Testis (tissue), 3 donors: ENCODE data around the gene CLOCK. TPM values are rescaled to one million over a fixed set of nuclear protein-coding genes. Genes with fewer than 3 reads are reported as not detected.

Source experiments
- DNase-seq: peaks from one replicate; pipeline ENCODE4 v3.0.0-alpha.2; 2019
- H3K27ac ChIP-seq, 2 donors: fragments of 200-600 bp; sonication (generic); one replicate each; pipeline ENCODE4 v1.5.1; 2019
- H3K27me3 ChIP-seq: fragments of 200-600 bp; sonication (generic); one replicate; pipeline ENCODE4 v1.5.1; 2019
- H3K36me3 ChIP-seq: fragments of 200-600 bp; sonication (generic); one replicate; pipeline ENCODE4 v1.5.1; 2017; ENCODE audit warnings: low read depth; ENCODE audit errors: missing control alignments
- H3K4me1 ChIP-seq: fragments of 200-600 bp; sonication (generic); one replicate; pipeline ENCODE4 v1.5.1; 2019
- H3K4me3 ChIP-seq, 2 donors: fragments of 200-600 bp; sonication (generic); one replicate each; pipeline ENCODE4 v1.5.1; 2017 to 2019
- H3K9me3 ChIP-seq: fragments of 200-600 bp; sonication (generic); one replicate; pipeline ENCODE4 v1.5.1; 2017
- POLR2A ChIP-seq: fragments of 450-650 bp; IDR thresholded peaks from one replicate; pipeline ENCODE4 v1.6.1; 2017; ENCODE audit warnings: antibody characterized with exemption, mild to moderate bottlenecking, moderate library complexity
- WGBS, 2 donors: methylation state at CpG; one replicate each; pipeline ENCODE4 v1.1.5; 2018; 5-methylcytosine and 5-hydroxymethylcytosine counted together
- intact Hi-C: fragments of 100-400 bp; cut with DNase I; formaldehyde crosslinking; loops from one replicate; pipeline ENCODE4 v1.15.1; 2023; ENCODE audit warnings: low total_unique reads
- polyA plus RNA-seq: library from polyadenylated mRNA; stranded (reverse); fragments of 350-450 nt; fragmentation: Illumina TruSeq; extraction: RNeasy Lipid Tissue Mini Kit (QIAGEN cat#74804); gene quantifications from one replicate; pipeline ENCODE4 v1.2.3, GENCODE V29; 2014; ENCODE audit warnings: low read depth, low replicate concordance; ENCODE audit not compliant: insufficient read depth
- total RNA-seq, 2 donors: library from RNA; depleted of rRNA; stranded (reverse); fragments of >200 nt; gene quantifications; one replicate each; pipeline ENCODE4 v1.2.3, GENCODE V29; 2016
- TF ChIP-seq, protein P1 (sequence below), 3 experiments: fragments of 450-650 bp in 2 of 3; fragments of 200-600 bp in 1 of 3; sonication (generic) in 1 of 3; IDR thresholded peaks; one replicate each; pipeline ENCODE4 v1.5.1; 2016 to 2019; ENCODE audit warnings: antibody characterized with exemption in 3 of 3, mild to moderate bottlenecking in 2 of 3, moderate library complexity in 1 of 3

CLOCK gene
- total and polyA plus RNA-seq, 3 donors from 2014 or later: 41.9 to 48.6 (median 43.4) TPM

DNA sequence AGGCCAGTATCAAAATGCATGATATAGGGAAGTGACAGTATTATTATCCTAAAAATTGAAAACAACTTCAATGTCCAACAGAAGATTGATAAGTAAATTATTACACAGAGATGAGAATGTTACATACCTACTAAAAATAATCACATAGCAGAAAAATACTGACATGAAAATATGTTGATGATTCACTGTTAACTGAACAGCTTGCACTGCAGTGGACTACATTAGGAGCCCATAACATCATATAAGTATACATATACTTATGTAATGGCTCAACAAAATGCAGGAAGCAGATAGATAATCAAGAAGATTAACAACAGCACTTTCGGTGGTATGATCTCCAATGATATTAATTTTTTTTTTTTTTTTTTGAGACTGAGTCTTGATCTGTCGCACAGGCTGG lies 7.1 kb downstream of the CLOCK start:
- Histone ChIP-seq H3K27ac (no peak overlapping the region), H3K4me3 (no peak overlapping the region), H3K36me3 (no peaks in the 10 kb centered on the region), H3K27me3 (no peaks in the 10 kb centered on the region), H3K9me3 (no peaks in the 10 kb centered on the region), H3K4me1 (no peaks in the 10 kb centered on the region)
- intact Hi-C loops: no loop called here
- 82 to 94% methylated on average over 2 of the region's 2 CpGs for WGBS, 2 donors
- DNase-seq: no peak
- TF ChIP-seq, protein P1, sequence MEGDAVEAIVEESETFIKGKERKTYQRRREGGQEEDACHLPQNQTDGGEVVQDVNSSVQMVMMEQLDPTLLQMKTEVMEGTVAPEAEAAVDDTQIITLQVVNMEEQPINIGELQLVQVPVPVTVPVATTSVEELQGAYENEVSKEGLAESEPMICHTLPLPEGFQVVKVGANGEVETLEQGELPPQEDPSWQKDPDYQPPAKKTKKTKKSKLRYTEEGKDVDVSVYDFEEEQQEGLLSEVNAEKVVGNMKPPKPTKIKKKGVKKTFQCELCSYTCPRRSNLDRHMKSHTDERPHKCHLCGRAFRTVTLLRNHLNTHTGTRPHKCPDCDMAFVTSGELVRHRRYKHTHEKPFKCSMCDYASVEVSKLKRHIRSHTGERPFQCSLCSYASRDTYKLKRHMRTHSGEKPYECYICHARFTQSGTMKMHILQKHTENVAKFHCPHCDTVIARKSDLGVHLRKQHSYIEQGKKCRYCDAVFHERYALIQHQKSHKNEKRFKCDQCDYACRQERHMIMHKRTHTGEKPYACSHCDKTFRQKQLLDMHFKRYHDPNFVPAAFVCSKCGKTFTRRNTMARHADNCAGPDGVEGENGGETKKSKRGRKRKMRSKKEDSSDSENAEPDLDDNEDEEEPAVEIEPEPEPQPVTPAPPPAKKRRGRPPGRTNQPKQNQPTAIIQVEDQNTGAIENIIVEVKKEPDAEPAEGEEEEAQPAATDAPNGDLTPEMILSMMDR (IDR thresholded peaks at IDR 0.05): no peak
- TF ChIP-seq POLR2A: no peak

DNA sequence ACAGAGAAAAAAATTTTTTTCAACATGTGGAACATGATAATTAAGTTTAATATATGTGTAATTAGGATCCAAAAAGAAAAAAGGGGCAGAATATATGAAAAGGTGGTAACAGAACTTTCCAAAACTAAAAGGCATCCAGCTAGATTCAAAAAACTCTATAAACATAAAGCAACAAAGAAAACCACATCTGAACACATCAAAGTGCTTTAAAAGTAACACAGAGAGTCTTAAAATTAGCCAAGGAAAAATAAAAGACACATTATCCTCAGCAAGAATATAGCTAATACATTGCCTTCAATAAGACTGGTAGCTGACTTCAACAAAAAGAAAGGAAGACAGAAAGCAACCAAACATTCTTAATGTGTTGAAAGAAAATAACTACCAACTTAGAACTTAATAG lies 8.2 kb downstream of the CLOCK start:
- TF ChIP-seq POLR2A: no peak
- TF ChIP-seq, protein P1 (IDR thresholded peaks at IDR 0.05): no peak
- Histone ChIP-seq H3K4me1 (no peaks in the 10 kb centered on the region), H3K27me3 (no peaks in the 10 kb centered on the region), H3K36me3 (no peaks in the 10 kb centered on the region), H3K4me3 (no peak overlapping the region), H3K9me3 (no peaks in the 10 kb centered on the region), H3K27ac (no peak overlapping the region)
- DNase-seq: no peak
- intact Hi-C loops: no loop called here

DNA sequence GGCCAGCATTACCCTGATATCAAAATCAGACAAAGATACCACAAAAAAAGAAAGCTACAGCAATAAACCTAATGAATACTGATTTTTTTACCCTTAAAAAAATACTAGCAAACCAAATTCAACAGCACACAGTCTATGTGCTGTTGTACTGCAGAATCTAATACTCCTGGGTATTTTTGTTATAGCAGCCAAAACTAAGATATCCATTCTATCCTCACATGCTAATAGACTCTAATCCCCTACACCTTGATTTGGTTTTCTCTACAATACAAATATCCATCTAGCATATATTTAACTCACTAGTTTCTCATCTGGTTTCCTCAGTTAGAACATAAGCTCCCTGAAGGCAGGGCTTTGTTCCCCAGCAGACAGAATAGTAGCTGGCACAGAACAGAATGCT lies 12.4 kb downstream of the CLOCK start:
- no peak overlapping the region for H3K27ac ChIP-seq
- no peak for DNase-seq
- no peak for TF ChIP-seq POLR2A
- H3K36me3 ChIP-seq: no peaks in the 10 kb centered on the region
- H3K9me3 ChIP-seq: no peaks in the 10 kb centered on the region
- H3K4me1 ChIP-seq: no peaks in the 10 kb centered on the region
- intact Hi-C loops: no loop called here
- H3K27me3 ChIP-seq: no peaks in the 10 kb centered on the region
- no peak overlapping the region for H3K4me3 ChIP-seq

DNA sequence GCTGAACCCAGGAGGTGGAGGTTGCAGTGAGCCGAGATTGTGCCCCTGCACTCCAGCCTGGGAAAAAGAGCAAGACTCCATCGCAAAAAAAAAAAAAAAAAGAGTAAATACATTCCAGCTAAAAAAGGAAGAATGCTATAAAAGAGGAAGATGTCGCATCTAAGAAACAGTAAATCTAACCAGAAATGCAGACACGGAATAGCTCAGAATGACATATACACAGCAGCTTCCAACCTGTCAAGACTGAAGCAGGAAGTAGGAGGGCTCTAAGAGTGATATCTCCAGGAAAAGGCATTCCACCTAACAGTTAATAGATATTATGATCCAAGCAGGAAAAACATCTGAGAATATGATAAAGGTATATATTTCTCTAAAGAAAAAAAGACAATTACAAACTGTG lies 16.0 kb downstream of the CLOCK start:
- H3K27me3 ChIP-seq: no peaks in the 10 kb centered on the region
- H3K4me3 ChIP-seq: no peak overlapping the region
- no peaks in the 10 kb centered on the region for H3K4me1 ChIP-seq
- DNase-seq: no peak
- no peak overlapping the region for H3K27ac ChIP-seq
- no peaks in the 10 kb centered on the region for H3K9me3 ChIP-seq
- WGBS, 2 donors: 87 to 90% methylated on average over 4 of the region's 4 CpGs
- intact Hi-C loops: no loop called here
- no peaks in the 10 kb centered on the region for H3K36me3 ChIP-seq
- no peak for TF ChIP-seq POLR2A
- TF ChIP-seq, protein P1 (IDR thresholded peaks at IDR 0.05): no peak

DNA sequence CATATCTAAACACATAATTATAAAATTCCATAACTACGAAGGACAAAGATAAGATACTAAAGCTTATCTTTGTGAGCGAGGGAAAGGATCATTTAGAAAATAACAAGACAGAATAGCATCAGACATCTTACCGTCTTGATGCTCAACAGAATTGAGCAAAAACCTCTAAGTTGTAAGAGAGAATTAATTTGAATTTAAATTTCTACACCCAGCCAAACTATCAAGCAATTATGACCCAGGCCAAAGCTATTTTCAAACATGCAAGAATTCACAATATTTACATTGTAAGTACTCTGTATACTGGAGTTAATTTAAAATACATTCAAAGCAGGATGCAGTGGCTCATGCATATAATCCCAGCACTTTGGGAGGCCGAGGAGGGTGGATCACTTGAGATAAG lies 16.5 kb downstream of the CLOCK start:
- no peak overlapping the region for H3K4me3 ChIP-seq
- intact Hi-C loops: no loop called here
- WGBS, 2 donors: 58 to 75% methylated on average over 4 of the region's 4 CpGs

More for the DNA sequence above, 16.5 kb downstream of the CLOCK start:
- TF ChIP-seq, protein P1 (IDR thresholded peaks at IDR 0.05): no peak
- H3K36me3 ChIP-seq: no peaks in the 10 kb centered on the region
- no peaks in the 10 kb centered on the region for H3K27me3 ChIP-seq
- no peaks in the 10 kb centered on the region for H3K4me1 ChIP-seq
- no peaks in the 10 kb centered on the region for H3K9me3 ChIP-seq
- no peak overlapping the region for H3K27ac ChIP-seq
- DNase-seq: no peak
